Activated CD8-positive, alpha-beta T cell treated with anti-CD3 and anti-CD28 coated beads for 36 hours (primary cell): ENCODE measurements around the gene DBF4B. TPM values are rescaled to one million over a fixed set of nuclear protein-coding genes. Genes with fewer than 3 reads are reported as not detected.

Experiments used
- ATAC-seq: fragments of 200-7000 bp; cut with Tn5 transposase; one replicate; pipeline ENCODE4 v1.10.0; 2021; ENCODE audit warnings: mild to moderate bottlenecking, moderate library complexity
- CTCF ChIA-PET: fragments of 350-600 bp; sonication (Branson Sonifier 250); formaldehyde crosslinking; loops from one replicate; lab custom pipeline; 2021; ENCODE audit warnings: antibody characterized with exemption; lab: Charles Lee
- POLR2A ChIA-PET: fragments of 350-600 bp; sonication (Branson Sonifier 250); formaldehyde crosslinking; loops from one replicate; lab custom pipeline; 2021; ENCODE audit warnings: antibody characterized with exemption; lab: Charles Lee
- DNase-seq: peaks from one replicate; pipeline ENCODE4 v3.0.0-alpha.2; 2020
- H3K27ac Mint-ChIP-seq: one replicate; pipeline ENCODE4 v1.8.0; 2021; ENCODE audit warnings: mild to moderate bottlenecking, mixed read lengths
- H3K27me3 Mint-ChIP-seq: one replicate; pipeline ENCODE4 v1.8.0; 2021; ENCODE audit warnings: mixed read lengths
- H3K36me3 Mint-ChIP-seq: one replicate; pipeline ENCODE4 v1.8.0; 2021; ENCODE audit warnings: low read depth, mixed read lengths
- H3K4me1 Mint-ChIP-seq: one replicate; pipeline ENCODE4 v1.8.0; 2021; ENCODE audit warnings: low read depth, mixed read lengths
- H3K4me3 Mint-ChIP-seq: one replicate; pipeline ENCODE4 v1.8.0; 2021; ENCODE audit warnings: mild to moderate bottlenecking, moderate library complexity, mixed read lengths
- H3K9me3 Mint-ChIP-seq: one replicate; pipeline ENCODE4 v1.8.0; 2021; ENCODE audit warnings: mixed read lengths
- intact Hi-C: fragments of 100-400 bp; cut with micrococcal nuclease; formaldehyde crosslinking; loops from one replicate; pipeline ENCODE4 v1.10.0; 2022
- total RNA-seq, 2 experiments: library from RNA; stranded (reverse); gene quantifications; one replicate each; pipeline ENCODE4 v1.2.3, GENCODE V29; 2021
- TF ChIP-seq, protein P1 (sequence below): fragments of 200-600 bp; IDR thresholded peaks from one replicate; pipeline ENCODE4 v1.8.0; 2022; ENCODE audit warnings: antibody characterized with exemption, mild to moderate bottlenecking

The DBF4B gene
- total RNA-seq, 2 experiments from 2014 or later = 23.3 to 25.5 TPM

DNA sequence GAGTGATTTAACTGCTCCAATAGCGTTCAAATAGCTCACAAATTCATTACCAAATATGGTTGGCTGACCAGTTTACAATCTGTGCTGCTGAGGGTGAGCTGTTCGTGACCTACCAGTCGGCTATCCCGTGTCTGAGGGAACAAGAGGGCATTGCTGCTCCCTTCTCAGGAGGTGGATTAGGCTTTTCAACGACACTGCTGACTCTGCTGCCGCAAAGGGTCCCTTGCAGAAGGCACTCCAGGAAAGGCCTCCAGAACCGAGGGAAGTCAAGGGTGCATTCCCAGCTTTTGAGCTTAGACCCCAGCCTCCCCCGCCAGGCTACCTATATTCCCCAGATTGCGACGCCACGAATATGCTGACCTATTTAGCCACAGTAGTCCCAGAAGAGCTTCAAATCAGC lies 89.3 kb downstream of the DBF4B start:
- POLR2A ChIA-PET = interaction anchor here (0.7 to 1.2 kb wide), 2 partner anchors 11 to 102 kb away, joined by 3 read pairs; partner anchors contain the start of gene EFTUD2
- H3K27ac Mint-ChIP-seq = no peak overlapping the region
- H3K27me3 Mint-ChIP-seq = no peaks in the 10 kb centered on the region
- H3K4me3 Mint-ChIP-seq = no peak overlapping the region
- peaks cover 4% of the 10 kb centered on the region for H3K4me1 Mint-ChIP-seq
- CTCF ChIA-PET = interaction anchor here (1.0 to 3.0 kb wide), 5 partner anchors 11 to 50 kb away, joined by 3 to 26 read pairs (median 4); no protein-coding TSS in a partner anchor
- TF ChIP-seq, protein P1, sequence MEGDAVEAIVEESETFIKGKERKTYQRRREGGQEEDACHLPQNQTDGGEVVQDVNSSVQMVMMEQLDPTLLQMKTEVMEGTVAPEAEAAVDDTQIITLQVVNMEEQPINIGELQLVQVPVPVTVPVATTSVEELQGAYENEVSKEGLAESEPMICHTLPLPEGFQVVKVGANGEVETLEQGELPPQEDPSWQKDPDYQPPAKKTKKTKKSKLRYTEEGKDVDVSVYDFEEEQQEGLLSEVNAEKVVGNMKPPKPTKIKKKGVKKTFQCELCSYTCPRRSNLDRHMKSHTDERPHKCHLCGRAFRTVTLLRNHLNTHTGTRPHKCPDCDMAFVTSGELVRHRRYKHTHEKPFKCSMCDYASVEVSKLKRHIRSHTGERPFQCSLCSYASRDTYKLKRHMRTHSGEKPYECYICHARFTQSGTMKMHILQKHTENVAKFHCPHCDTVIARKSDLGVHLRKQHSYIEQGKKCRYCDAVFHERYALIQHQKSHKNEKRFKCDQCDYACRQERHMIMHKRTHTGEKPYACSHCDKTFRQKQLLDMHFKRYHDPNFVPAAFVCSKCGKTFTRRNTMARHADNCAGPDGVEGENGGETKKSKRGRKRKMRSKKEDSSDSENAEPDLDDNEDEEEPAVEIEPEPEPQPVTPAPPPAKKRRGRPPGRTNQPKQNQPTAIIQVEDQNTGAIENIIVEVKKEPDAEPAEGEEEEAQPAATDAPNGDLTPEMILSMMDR = no peak
- H3K9me3 Mint-ChIP-seq = no peaks in the 10 kb centered on the region
- H3K36me3 Mint-ChIP-seq = no peaks in the 10 kb centered on the region
- ATAC-seq (no peak), DNase-seq (no peak)
- intact Hi-C loops = no loop called here

- intact Hi-C loops = no loop called here
These were observed 89.9 kb downstream of the DBF4B start for GRCh38 chr17:44798356-44798755.

More at GRCh38 chr17:44798356-44798755, 89.9 kb downstream of the DBF4B start:
- Mint-ChIP-seq H3K36me3 (no peaks in the 10 kb centered on the region), H3K4me3 (no peak overlapping the region), H3K4me1 (peaks cover 4% of the 10 kb centered on the region), H3K27ac (no peak overlapping the region), H3K9me3 (no peaks in the 10 kb centered on the region), H3K27me3 (no peaks in the 10 kb centered on the region)
- CTCF ChIA-PET = interaction anchor here (1.0 to 3.0 kb wide), 5 partner anchors 11 to 50 kb away, joined by 3 to 26 read pairs (median 4); no protein-coding TSS in a partner anchor
- ATAC-seq (no peak), DNase-seq (no peak)
- POLR2A ChIA-PET = interaction anchor here (0.7 kb wide), 1 partner anchor 101 kb away, joined by 3 read pairs; the partner anchor contains the start of gene EFTUD2
- TF ChIP-seq, protein P1 = no peak

Other genes starting within 250 kb of the DBF4B start
- gene GPATCH8, start 205.3 kb upstream of the DBF4B start, total RNA-seq = 10 to 100 TPM; 34.0 to 36.8 TPM
- under 1 TPM; 0.16 to 0.22 TPM for gene FZD2, start 151.2 kb upstream of the DBF4B start, total RNA-seq
- under 1 TPM; 0.16 to 0.25 TPM for gene MEIOC, start 52.2 kb upstream of the DBF4B start, total RNA-seq
- 10 to 100 TPM; 29.6 to 34.5 TPM for gene CCDC43, start 18.9 kb upstream of the DBF4B start, total RNA-seq
- under 1 TPM; 0.07 to 0.27 TPM for gene ADAM11, start 50.3 kb downstream of the DBF4B start, total RNA-seq
- gene GJC1, start 121.6 kb downstream of the DBF4B start, total RNA-seq = 1 to 10 TPM; 5.6 TPM
- not detected for gene HIGD1B, start 139.2 kb downstream of the DBF4B start, total RNA-seq
- gene EFTUD2, start 190.8 kb downstream of the DBF4B start, total RNA-seq = 100 to 1,000 TPM; 207 to 208 TPM
- gene GFAP, start 206.8 kb downstream of the DBF4B start, total RNA-seq = not detected
- 10 to 100 TPM; 38.1 to 40.3 TPM for gene KIF18B, start 239.1 kb downstream of the DBF4B start, total RNA-seq